ENCODE measurements around the gene SLC13A3.

The SLC13A3 gene

DNA sequence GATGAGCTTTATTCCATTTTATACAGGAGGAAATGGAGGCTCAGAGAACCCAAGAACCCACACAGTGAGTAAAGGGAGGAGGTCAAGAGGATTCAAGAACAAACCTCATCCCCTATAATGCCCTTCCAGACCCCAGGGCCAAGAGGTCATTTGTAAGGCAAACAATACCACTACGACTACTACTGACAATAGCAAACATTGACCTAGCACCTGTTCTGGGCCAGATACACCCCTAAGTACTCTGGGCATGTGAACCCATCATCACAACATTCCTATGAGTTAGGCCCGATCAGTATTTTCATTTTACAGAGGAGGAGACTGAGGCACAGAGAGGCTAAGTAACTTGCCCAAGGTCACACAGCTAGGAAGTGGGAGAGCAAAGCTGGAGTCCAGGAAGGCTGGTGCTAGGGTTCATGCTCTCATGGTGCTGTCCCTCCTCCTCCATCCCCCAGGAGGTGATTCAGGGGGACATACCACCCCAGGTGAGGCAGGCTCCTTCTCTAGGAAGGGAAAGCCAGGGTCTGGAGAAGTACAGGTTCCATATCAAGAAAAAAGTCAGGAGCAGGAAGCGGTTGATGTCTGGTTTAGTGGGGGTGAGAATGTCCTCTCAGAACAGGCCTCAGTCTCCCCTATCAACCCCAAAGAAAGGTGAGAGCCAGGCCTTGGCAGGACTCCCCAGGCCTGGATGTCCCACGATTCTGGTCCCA lies 13.7 kb downstream of the SLC13A3 start:
- TF ChIP-seq POLR2AphosphoS5 (IDR thresholded peaks at IDR 0.05; ENCODE audit: borderline replicate concordance, low read depth, low read length), result no peak
- TF ChIP-seq EZH2 (IDR thresholded peaks at IDR 0.05), result no peak
- TF ChIP-seq FOXP2 (optimal IDR thresholded peaks at IDR 0.05; ENCODE audit: control extremely low read depth, extremely low read length, insufficient read depth), result no peak
- Histone ChIP-seq H3K4me3 (no peak overlapping the region), H3K9ac (ENCODE audit: insufficient read length) (no peak overlapping the region), H3K36me3 (ENCODE audit: insufficient read depth, low read length) (no peaks in the 10 kb centered on the region), H3K9me3 (ENCODE audit: low read depth, low read length) (no peaks in the 10 kb centered on the region), H3K27ac (no peak overlapping the region)
- no peak for DNase-seq (ENCODE audit: low read depth, low spot score)

DNA sequence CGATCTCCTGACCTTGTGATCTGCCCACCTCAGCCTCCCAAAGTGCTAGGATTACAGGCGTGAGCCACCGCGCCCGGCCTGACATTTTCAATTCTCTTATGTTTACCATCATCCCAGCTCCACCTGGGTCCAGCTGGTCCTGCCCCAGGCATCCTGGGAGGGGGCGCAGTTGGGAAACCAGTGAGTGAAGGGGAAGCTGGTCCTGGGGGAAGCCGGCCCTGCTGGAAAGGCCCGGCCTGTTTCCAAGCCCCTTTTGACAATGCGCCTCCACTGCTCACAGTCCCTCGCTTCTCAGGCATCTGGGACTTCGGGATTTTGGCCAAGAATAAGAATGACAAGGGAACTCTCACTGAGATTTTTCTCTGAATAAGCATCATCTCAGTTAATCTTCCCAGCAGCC lies 14.2 kb downstream of the SLC13A3 start:
- H3K9me3 ChIP-seq (ENCODE audit: low read depth, low read length), result no peaks in the 10 kb centered on the region
- no peak overlapping the region for H3K27ac ChIP-seq
- no peak overlapping the region for H3K4me3 ChIP-seq
- DNase-seq (ENCODE audit: low read depth, low spot score), result no peak
- H3K36me3 ChIP-seq (ENCODE audit: insufficient read depth, low read length), result no peaks in the 10 kb centered on the region
- no peak for TF ChIP-seq POLR2AphosphoS5 (IDR thresholded peaks at IDR 0.05; ENCODE audit: borderline replicate concordance, low read depth, low read length)
- TF ChIP-seq EZH2 (IDR thresholded peaks at IDR 0.05), result no peak
- TF ChIP-seq FOXP2 (optimal IDR thresholded peaks at IDR 0.05; ENCODE audit: control extremely low read depth, extremely low read length, insufficient read depth), result no peak
- H3K9ac ChIP-seq (ENCODE audit: insufficient read length), result no peak overlapping the region

DNA sequence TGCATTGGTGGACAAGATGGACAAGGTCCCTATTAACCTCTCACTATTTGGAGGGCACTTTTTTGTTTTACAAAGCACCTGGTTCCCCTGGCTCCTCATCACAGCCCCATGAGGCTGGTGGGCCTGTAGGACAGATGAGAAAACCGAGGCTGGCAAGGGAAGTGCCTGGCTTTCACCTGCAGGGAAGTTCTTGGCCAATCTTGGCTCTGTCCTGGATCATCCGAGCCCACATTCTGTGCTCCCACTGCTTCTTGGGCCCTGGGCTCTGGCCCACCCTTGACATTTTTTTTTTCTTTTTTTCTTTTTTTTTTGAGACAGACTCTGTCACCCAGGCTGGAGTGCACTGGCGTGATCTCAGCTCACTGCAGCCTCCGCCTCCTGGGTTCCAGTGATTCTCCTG lies 14.7 kb downstream of the SLC13A3 start:
- Histone ChIP-seq H3K9ac (ENCODE audit: insufficient read length) (no peak overlapping the region), H3K9me3 (ENCODE audit: low read depth, low read length) (no peaks in the 10 kb centered on the region), H3K4me3 (no peak overlapping the region), H3K36me3 (ENCODE audit: insufficient read depth, low read length) (no peaks in the 10 kb centered on the region), H3K27ac (no peak overlapping the region)
- no peak for DNase-seq (ENCODE audit: low read depth, low spot score)
- TF ChIP-seq POLR2AphosphoS5 (IDR thresholded peaks at IDR 0.05; ENCODE audit: borderline replicate concordance, low read depth, low read length) (no peak), FOXP2 (optimal IDR thresholded peaks at IDR 0.05; ENCODE audit: control extremely low read depth, extremely low read length, insufficient read depth) (no peak), EZH2 (IDR thresholded peaks at IDR 0.05) (no peak)

GRCh38 chr20:46635514-46636136 lies 15.6 kb downstream of the SLC13A3 start:
- TF ChIP-seq EZH2 (IDR thresholded peaks at IDR 0.05), result no peak
- H3K9ac ChIP-seq (ENCODE audit: insufficient read length), result no peak overlapping the region
- DNase-seq (ENCODE audit: low read depth, low spot score), result no peak
- H3K36me3 ChIP-seq (ENCODE audit: insufficient read depth, low read length), result no peaks in the 10 kb centered on the region
- H3K27ac ChIP-seq, result no peak overlapping the region
- H3K9me3 ChIP-seq (ENCODE audit: low read depth, low read length), result no peaks in the 10 kb centered on the region
- H3K4me3 ChIP-seq, result no peak overlapping the region

- Histone ChIP-seq H3K9ac (ENCODE audit: insufficient read length) (no peak overlapping the region), H3K27ac (no peak overlapping the region), H3K36me3 (ENCODE audit: insufficient read depth, low read length) (no peaks in the 10 kb centered on the region), H3K4me3 (no peak overlapping the region), H3K9me3 (ENCODE audit: low read depth, low read length) (no peaks in the 10 kb centered on the region)
- DNase-seq (ENCODE audit: low read depth, low spot score), result no peak
- TF ChIP-seq FOXP2 (optimal IDR thresholded peaks at IDR 0.05; ENCODE audit: control extremely low read depth, extremely low read length, insufficient read depth), result no peak
- no peak for TF ChIP-seq POLR2AphosphoS5 (IDR thresholded peaks at IDR 0.05; ENCODE audit: borderline replicate concordance, low read depth, low read length)
Observed at GRCh38 chr20:46634528-46634927, 16.7 kb downstream of the SLC13A3 start.

- TF ChIP-seq FOXP2 (optimal IDR thresholded peaks at IDR 0.05; ENCODE audit: control extremely low read depth, extremely low read length, insufficient read depth) (no peak), EZH2 (IDR thresholded peaks at IDR 0.05) (no peak), POLR2AphosphoS5 (IDR thresholded peaks at IDR 0.05; ENCODE audit: borderline replicate concordance, low read depth, low read length) (no peak)
- Histone ChIP-seq H3K9ac (ENCODE audit: insufficient read length) (no peak overlapping the region), H3K9me3 (ENCODE audit: low read depth, low read length) (no peaks in the 10 kb centered on the region), H3K4me3 (no peak overlapping the region), H3K36me3 (ENCODE audit: insufficient read depth, low read length) (no peaks in the 10 kb centered on the region), H3K27ac (no peak overlapping the region)
- no peak for DNase-seq (ENCODE audit: low read depth, low spot score)
Observed at GRCh38 chr20:46631874-46632446, 19.3 kb downstream of the SLC13A3 start.

DNA sequence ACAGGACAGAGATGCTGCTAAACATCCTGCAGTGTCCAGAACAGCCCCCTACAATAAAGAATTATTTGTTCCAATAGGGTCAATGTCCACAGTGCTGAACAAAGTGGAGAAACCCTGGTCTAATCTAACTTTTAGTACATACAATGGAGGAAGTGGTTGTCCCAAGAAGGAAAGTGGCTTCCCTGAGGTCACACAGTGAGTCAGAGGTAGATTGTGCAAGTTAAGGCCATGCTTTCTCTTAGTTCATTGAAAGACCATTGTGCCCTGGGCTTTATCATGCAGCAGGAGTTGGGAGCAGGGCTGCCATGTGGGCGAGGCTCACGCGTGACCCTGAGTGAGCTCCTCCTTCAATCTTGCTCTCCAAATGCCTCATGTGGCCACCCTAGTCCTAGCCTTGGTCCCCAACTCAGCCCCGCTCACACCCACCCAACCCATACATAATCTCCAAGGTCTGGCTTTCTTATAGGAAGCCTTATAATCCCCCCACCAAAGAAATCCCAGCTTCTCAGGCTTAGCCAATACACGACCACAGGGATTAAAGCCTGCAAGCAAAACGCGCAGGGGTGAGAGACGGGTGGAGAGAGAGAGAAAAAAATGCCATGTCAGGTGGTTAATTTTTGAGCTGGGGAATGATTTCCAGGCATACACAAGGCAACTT lies 19.9 kb downstream of the SLC13A3 start:
- Histone ChIP-seq H3K27ac (no peak overlapping the region), H3K9me3 (ENCODE audit: low read depth, low read length) (no peaks in the 10 kb centered on the region), H3K4me3 (no peak overlapping the region), H3K36me3 (ENCODE audit: insufficient read depth, low read length) (no peaks in the 10 kb centered on the region), H3K9ac (ENCODE audit: insufficient read length) (no peak overlapping the region)
- TF ChIP-seq FOXP2 (optimal IDR thresholded peaks at IDR 0.05; ENCODE audit: control extremely low read depth, extremely low read length, insufficient read depth), result no peak
- no peak for DNase-seq (ENCODE audit: low read depth, low spot score)

DNA sequence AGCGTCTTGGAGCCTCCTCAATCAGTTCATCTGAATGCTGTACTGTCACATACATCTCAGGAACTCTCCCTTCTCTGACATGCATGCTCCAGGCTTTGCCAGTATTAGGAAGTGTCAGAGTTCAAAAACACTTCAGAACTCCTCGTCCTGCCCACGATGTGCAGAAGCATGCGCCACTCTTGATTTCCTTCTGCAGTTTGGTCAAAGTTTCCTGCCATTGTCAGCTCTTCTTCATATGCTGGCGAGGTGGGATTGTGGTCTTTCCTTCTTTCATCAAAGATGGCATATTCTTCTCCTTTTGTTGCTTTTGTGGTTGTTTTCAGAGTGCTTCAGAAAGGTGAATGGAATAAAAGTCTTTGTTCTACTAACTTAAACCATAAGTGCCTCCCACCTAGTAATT lies 21.0 kb downstream of the SLC13A3 start:
- H3K36me3 ChIP-seq (ENCODE audit: insufficient read depth, low read length), result no peaks in the 10 kb centered on the region
- H3K4me3 ChIP-seq, result no peak overlapping the region
- H3K27ac ChIP-seq, result no peak overlapping the region
- no peaks in the 10 kb centered on the region for H3K9me3 ChIP-seq (ENCODE audit: low read depth, low read length)
- DNase-seq (ENCODE audit: low read depth, low spot score), result no peak
- TF ChIP-seq EZH2 (IDR thresholded peaks at IDR 0.05), result no peak
- TF ChIP-seq FOXP2 (optimal IDR thresholded peaks at IDR 0.05; ENCODE audit: control extremely low read depth, extremely low read length, insufficient read depth), result no peak
- no peak for TF ChIP-seq POLR2AphosphoS5 (IDR thresholded peaks at IDR 0.05; ENCODE audit: borderline replicate concordance, low read depth, low read length)
- H3K9ac ChIP-seq (ENCODE audit: insufficient read length), result no peak overlapping the region

Measured in SK-N-MC (cell line).